IMR-90 (cell line): Measurements from ENCODE around the gene PHF11. TPM values are rescaled to one million over a fixed set of nuclear protein-coding genes. Genes with fewer than 3 reads are reported as not detected.

Experiments used
- ATAC-seq: fragments of 200-7000 bp; cut with Tn5 transposase; 2 replicates; pipeline ENCODE4 v1.9.1; 2020; ENCODE audit warnings: low read depth, mild to moderate bottlenecking, moderate library complexity
- BruUV-seq: library from RNA; stranded (reverse); fragments of 400-500 nt; replicated peaks from 2 replicates; lab custom pipeline; 2021; lab: Mats Ljungman, UMichigan
- CTCF ChIA-PET: fragments of 300-600 bp; formaldehyde crosslinking; extraction: SDS; loops from one replicate; lab custom pipeline; 2021; ENCODE audit warnings: antibody characterized with exemption; lab: Yijun Ruan, JAX
- POLR2A ChIA-PET: fragments of 300-600 bp; sonication (Branson Sonifier 250); formaldehyde crosslinking; loops from one replicate; lab custom pipeline; 2022; ENCODE audit warnings: antibody characterized with exemption; ENCODE audit not compliant: unreplicated experiment; lab: Charles Lee
- DNase-seq: peaks from one replicate; pipeline ENCODE4 v3.0.0; 2013
- H2AFZ ChIP-seq: replicated peaks from 2 replicates; pipeline ENCODE3; 2013; ENCODE audit warnings: low read length, mild to moderate bottlenecking; ENCODE audit not compliant: poor library complexity
- H2AK5ac ChIP-seq: 2 replicates; pipeline ENCODE4 v1.6.1; 2013; ENCODE audit warnings: low read depth, low read length, inconsistent platforms
- H2AK9ac ChIP-seq: replicated peaks from 2 replicates; pipeline ENCODE3; 2013; ENCODE audit warnings: mild to moderate bottlenecking, low read depth, low read length, moderate library complexity; ENCODE audit not compliant: poor library complexity
- H2BK120ac ChIP-seq: 2 replicates; pipeline ENCODE4 v1.6.1; 2013; ENCODE audit warnings: low read depth, low read length, inconsistent platforms
- H2BK15ac ChIP-seq: 3 replicates; pipeline ENCODE4 v1.6.1; 2013; ENCODE audit warnings: low read depth, low read length, inconsistent platforms
- H2BK20ac ChIP-seq: 2 replicates; pipeline ENCODE4 v1.6.1; 2013; ENCODE audit warnings: low read depth, mild to moderate bottlenecking, inconsistent platforms, low read length, moderate library complexity
- H2BK5ac ChIP-seq: 2 replicates; pipeline ENCODE4 v1.6.1; 2013; ENCODE audit warnings: mild to moderate bottlenecking, low read depth, low read length, inconsistent platforms; ENCODE audit not compliant: poor library complexity, severe bottlenecking
- H3K14ac ChIP-seq: replicated peaks from 2 replicates; pipeline ENCODE4 v1.6.1; 2013; ENCODE audit warnings: low read depth, low read length, inconsistent platforms
- H3K18ac ChIP-seq: 2 replicates; pipeline ENCODE4 v1.6.1; 2013; ENCODE audit warnings: low read depth, low read length, control low read depth
- H3K23ac ChIP-seq: 2 replicates; pipeline ENCODE4 v1.6.1; 2013; ENCODE audit warnings: low read depth, low read length, inconsistent platforms
- H3K27ac ChIP-seq: 2 replicates; pipeline ENCODE4 v1.5.1; 2013; ENCODE audit warnings: mild to moderate bottlenecking, control low read depth, low read length; ENCODE audit not compliant: insufficient read depth
- H3K27me3 ChIP-seq: 2 replicates; pipeline ENCODE4 v1.6.1; 2013; ENCODE audit warnings: low read length; ENCODE audit not compliant: control insufficient read depth, insufficient read depth
- H3K36me3 ChIP-seq: 2 replicates; pipeline ENCODE4 v1.6.1; 2013; ENCODE audit warnings: low read length, mixed read lengths; ENCODE audit not compliant: control insufficient read depth, insufficient read depth
- H3K4ac ChIP-seq: 2 replicates; pipeline ENCODE4 v1.6.1; 2013; ENCODE audit warnings: low read depth, low read length, inconsistent platforms
- H3K4me1 ChIP-seq: 2 replicates; pipeline ENCODE4 v1.6.1; 2013; ENCODE audit warnings: low read length, mixed read lengths; ENCODE audit not compliant: control insufficient read depth, insufficient read depth
- H3K4me2 ChIP-seq: 2 replicates; pipeline ENCODE4 v1.6.1; 2013; ENCODE audit warnings: low read depth, mild to moderate bottlenecking, control low read depth, low read length, moderate library complexity
- H3K4me3 ChIP-seq: 2 replicates; pipeline ENCODE4 v1.5.1; 2013; ENCODE audit warnings: low read depth, mild to moderate bottlenecking, control low read depth, low read length, moderate library complexity; ENCODE audit not compliant: insufficient read depth
- H3K56ac ChIP-seq: 2 replicates; pipeline ENCODE4 v1.6.1; 2013; ENCODE audit warnings: low read length, inconsistent platforms; ENCODE audit not compliant: insufficient read depth; ENCODE audit errors: extremely low read depth
- H3K79me1 ChIP-seq, 2 experiments: 2 replicates each; pipeline ENCODE4 v1.6.1; 2013; ENCODE audit warnings: low read length in 2 of 2, inconsistent platforms in 1 of 2, low read depth in 1 of 2
- H3K9ac ChIP-seq: 2 replicates; pipeline ENCODE4 v1.6.1; 2013; ENCODE audit warnings: low read depth, low read length, control low read depth
- H3K9me1 ChIP-seq: 2 replicates; pipeline ENCODE4 v1.6.1; 2013; ENCODE audit warnings: low read length, inconsistent platforms; ENCODE audit not compliant: insufficient read depth
- H3K9me3 ChIP-seq: 2 replicates; pipeline ENCODE4 v1.6.1; 2013; ENCODE audit warnings: low read length; ENCODE audit not compliant: control insufficient read depth, insufficient read depth
- H4K20me1 ChIP-seq: 2 replicates; pipeline ENCODE4 v1.6.1; 2013; ENCODE audit warnings: low read length, inconsistent platforms; ENCODE audit not compliant: insufficient read depth
- H4K5ac ChIP-seq: 2 replicates; pipeline ENCODE4 v1.6.1; 2013; ENCODE audit warnings: mild to moderate bottlenecking, low read depth, low read length, control low read depth
- H4K8ac ChIP-seq, 2 experiments: 2 replicates each; pipeline ENCODE4 v1.6.1; 2013; ENCODE audit warnings: low read depth in 2 of 2, low read length in 2 of 2, control low read depth in 1 of 2, inconsistent platforms in 1 of 2
- H4K91ac ChIP-seq: 2 replicates; pipeline ENCODE4 v1.6.1; 2013; ENCODE audit warnings: low read depth, low read length, inconsistent platforms; ENCODE audit not compliant: insufficient read depth
- MAZ ChIP-seq: IDR thresholded peaks from 2 replicates; pipeline ENCODE4 v1.6.1; 2012; ENCODE audit warnings: low read depth, mild to moderate bottlenecking, low read length, improper control_type of control experiment, moderate library complexity, borderline replicate concordance
- MXI1 ChIP-seq: IDR thresholded peaks from 2 replicates; pipeline ENCODE4 v1.6.1; 2012; ENCODE audit warnings: low read depth, mild to moderate bottlenecking, low read length, moderate library complexity, borderline replicate concordance
- RFX5 ChIP-seq: IDR thresholded peaks from 2 replicates; pipeline ENCODE4 v1.8.0; 2012; ENCODE audit warnings: low read depth, mild to moderate bottlenecking, low read length, moderate library complexity
- SMC3 ChIP-seq: fragments of 150-350 bp; IDR thresholded peaks from 2 replicates; pipeline ENCODE4 v1.6.1; 2016; ENCODE audit warnings: low read depth, mild to moderate bottlenecking, antibody characterized with exemption, low read length, moderate library complexity
- WGBS, 2 experiments: methylation state at CpG; one replicate each; pipeline versions ENCODE4 v1.1.5 to v1.1.7; 2013; ENCODE audit warnings: missing lambda C conversion rate in 2 of 2; ENCODE audit not compliant: insufficient read length in 1 of 2; ENCODE audit errors: extremely low coverage in 2 of 2; 5-methylcytosine and 5-hydroxymethylcytosine counted together
- dilution Hi-C: fragments of 300-500 bp; cut with HindIII; formaldehyde crosslinking; loops from one replicate; pipeline ENCODE4 v1.14.3; 2018; ENCODE audit warnings: low sequenced_read_pairs; ENCODE audit not compliant: unreplicated experiment
- in situ Hi-C: fragments of 300-500 bp; cut with MboI; formaldehyde crosslinking; loops from 3 replicates; pipeline ENCODE4 v1.14.3; 2019; ENCODE audit warnings: low sequenced_read_pairs, inconsistent platforms, mixed read lengths
- intact Hi-C: fragments of 100-400 bp; cut with micrococcal nuclease; formaldehyde crosslinking; loops from 2 replicates; pipeline ENCODE4 v1.10.0; 2022
- polyA plus RNA-seq, 3 experiments: library from polyadenylated mRNA; depleted of rRNA; stranded (reverse); fragments of >200 nt; gene quantifications; 2 replicates each; pipeline ENCODE4 v1.2.3, GENCODE V29; 2012; ENCODE audit warnings: low replicate concordance in 1 of 3
- total RNA-seq: library from RNA; depleted of rRNA; stranded (reverse); fragments of >200 nt; gene quantifications from 2 replicates; pipeline ENCODE4 v1.2.3, GENCODE V29; 2012
- TF ChIP-seq, protein P1 (sequence below): fragments of 150-350 bp; IDR thresholded peaks from 2 replicates; pipeline ENCODE4 v1.6.1; 2017; ENCODE audit warnings: mild to moderate bottlenecking, antibody characterized with exemption, low read length, low read depth

PHF11 gene
- total and polyA plus RNA-seq, 2 of the 4 experiments (the other 2 are of a cell fraction) = 3.9 to 15.4 TPM

DNA sequence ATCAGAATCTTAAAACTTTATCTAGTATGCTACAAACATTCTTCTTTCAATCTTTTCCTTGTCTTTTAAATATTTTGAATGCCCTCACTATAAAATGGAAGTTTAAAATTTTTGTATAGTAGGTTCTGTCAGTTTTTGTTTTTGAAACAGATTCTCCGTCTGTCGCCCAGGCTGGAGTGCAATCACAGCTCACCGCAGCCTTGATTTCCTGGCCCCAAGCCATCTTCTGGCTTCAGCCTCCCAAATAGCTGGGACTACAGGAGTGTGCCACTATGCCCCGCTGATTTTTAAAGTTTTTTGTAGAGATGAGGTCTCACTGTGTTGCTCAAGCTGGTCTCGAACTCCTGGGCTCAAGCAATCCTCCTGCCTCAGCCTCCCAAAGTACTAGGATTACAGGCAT lies 20.7 kb downstream of the PHF11 start:
- 70% methylated on average over 2 of the region's 5 CpGs; no CpG with 5 or more reads in 1 of the 2 experiments for WGBS, 2 experiments
- H4K20me1 ChIP-seq = no peaks in the 10 kb centered on the region
- H2AK5ac ChIP-seq = no peak overlapping the region
- intact Hi-C loops (no loop called here), dilution Hi-C loops (no loop called here), in situ Hi-C loops (no loop called here)
- no peak overlapping the region for H2AK9ac ChIP-seq
- no TSS peak for BruUV-seq
- peaks cover 2 to 8% of the 10 kb centered on the region in 2 experiments; a peak in 2 of 4 replicates for H3K79me1 ChIP-seq
- H4K5ac ChIP-seq = no peak overlapping the region
- ATAC-seq (no peak), DNase-seq (no peak)
- H3K27ac ChIP-seq = no peak overlapping the region
- CTCF ChIA-PET = interaction anchor here (0.6 to 1.5 kb wide), 3 partner anchors 11 to 659 kb away, joined by 3 to 8 read pairs (median 5); no protein-coding TSS in a partner anchor
- no peak overlapping the region for H4K8ac ChIP-seq
- H3K9me3 ChIP-seq = no peaks in the 10 kb centered on the region
- H2BK5ac ChIP-seq = no peak overlapping the region
- no peak overlapping the region for H3K4me3 ChIP-seq
- no peak overlapping the region for H4K91ac ChIP-seq
- H3K27me3 ChIP-seq = no peaks in the 10 kb centered on the region
- H3K9ac ChIP-seq = no peak overlapping the region
- H2BK15ac ChIP-seq = no peak overlapping the region
- no peak overlapping the region for H3K4ac ChIP-seq
- H3K9me1 ChIP-seq = no peaks in the 10 kb centered on the region; the same call in 1 of the 2 replicates
- H2BK20ac ChIP-seq = no peak overlapping the region
- no peak overlapping the region for H3K4me2 ChIP-seq
- TF ChIP-seq SMC3 = no peak
- no peak for TF ChIP-seq MXI1
- TF ChIP-seq RFX5 = no peak
- TF ChIP-seq, protein P1, sequence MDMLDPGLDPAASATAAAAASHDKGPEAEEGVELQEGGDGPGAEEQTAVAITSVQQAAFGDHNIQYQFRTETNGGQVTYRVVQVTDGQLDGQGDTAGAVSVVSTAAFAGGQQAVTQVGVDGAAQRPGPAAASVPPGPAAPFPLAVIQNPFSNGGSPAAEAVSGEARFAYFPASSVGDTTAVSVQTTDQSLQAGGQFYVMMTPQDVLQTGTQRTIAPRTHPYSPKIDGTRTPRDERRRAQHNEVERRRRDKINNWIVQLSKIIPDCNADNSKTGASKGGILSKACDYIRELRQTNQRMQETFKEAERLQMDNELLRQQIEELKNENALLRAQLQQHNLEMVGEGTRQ = no peak
- no peak for TF ChIP-seq MAZ
- peaks cover 21% of the 10 kb centered on the region for H3K36me3 ChIP-seq
- H3K4me1 ChIP-seq = no peaks in the 10 kb centered on the region
- no peak overlapping the region for H2AFZ ChIP-seq
- H2BK120ac ChIP-seq = no peak overlapping the region
- no peak overlapping the region for H3K18ac ChIP-seq
- H3K23ac ChIP-seq = no peak overlapping the region
- H3K56ac ChIP-seq = no peak overlapping the region
- H3K14ac ChIP-seq = no peak overlapping the region
- POLR2A ChIA-PET = no interaction called here
